ENCODE measurements around the gene DSCAML1. TPM values are rescaled to one million over a fixed set of nuclear protein-coding genes. Genes with fewer than 3 reads are reported as not detected.

The DSCAML1 gene
- total RNA-seq, 2 experiments from 2014 or later: not detected

- no peak for TF ChIP-seq CTCF (conservative IDR thresholded peaks at IDR 0.05; ENCODE audit: low read length)
- TF ChIP-seq EZH2phosphoT487 (IDR thresholded peaks at IDR 0.05; ENCODE audit: borderline replicate concordance, low read depth, low read length): no peak
- Histone ChIP-seq H3K4me3 (ENCODE audit: low read depth, low read length, poor library complexity, severe bottlenecking) (no peak overlapping the region), H3K36me3 (ENCODE audit: insufficient read depth, low read length) (no peaks in the 10 kb centered on the region), H4K20me1 (ENCODE audit: insufficient read depth, low read length) (no peaks in the 10 kb centered on the region), H3K4me2 (ENCODE audit: low read length) (no peak overlapping the region), H3K27ac (ENCODE audit: low read depth, low read length, poor library complexity, severe bottlenecking) (no peak overlapping the region), H3K9me2 (ENCODE audit: insufficient read depth, low read length) (no peaks in the 10 kb centered on the region), H3K9me3 (ENCODE audit: low read length) (0 out of 2 replicates have a peak, but pooled peaks cover 3% of the 10 kb centered on the region), H2AFZ (ENCODE audit: low read length) (no peak overlapping the region), H3K79me2 (ENCODE audit: insufficient read depth, low read depth, low read length) (no peaks in the 10 kb centered on the region), H3K4me1 (ENCODE audit: insufficient read depth, low read length, poor library complexity, severe bottlenecking) (no peaks in the 10 kb centered on the region)
- ChIA-PET CTCF (ENCODE audit: unreplicated experiment) (no interaction called here), POLR2A (no interaction called here)
- DNase-seq (ENCODE audit: low spot score): no peak
- intact Hi-C loops (cut with micrococcal nuclease; ENCODE audit: unreplicated experiment): no loop called here
- no TSS peak for BruUV-seq (replicated peaks)
Observed at GRCh38 chr11:117449111-117449693, 347.8 kb downstream of the DSCAML1 start.

GRCh38 chr11:117444711-117445658 is 352.0 kb downstream of the DSCAML1 start:
- Histone ChIP-seq H3K36me3 (ENCODE audit: insufficient read depth, low read length) (no peaks in the 10 kb centered on the region), H3K4me1 (ENCODE audit: insufficient read depth, low read length, poor library complexity, severe bottlenecking) (no peaks in the 10 kb centered on the region), H3K4me3 (ENCODE audit: low read depth, low read length, poor library complexity, severe bottlenecking) (no peak overlapping the region), H4K20me1 (ENCODE audit: insufficient read depth, low read length) (no peaks in the 10 kb centered on the region), H3K79me2 (ENCODE audit: insufficient read depth, low read depth, low read length) (no peaks in the 10 kb centered on the region), H2AFZ (ENCODE audit: low read length) (no peak overlapping the region), H3K27ac (ENCODE audit: low read depth, low read length, poor library complexity, severe bottlenecking) (no peak overlapping the region), H3K4me2 (ENCODE audit: low read length) (no peak overlapping the region), H3K9me2 (ENCODE audit: insufficient read depth, low read length) (no peaks in the 10 kb centered on the region), H3K9me3 (ENCODE audit: low read length) (no peaks in the 10 kb centered on the region)
- POLR2A ChIA-PET: interaction anchor here (0.7 kb wide), 1 partner anchor 634 kb away, joined by 3 read pairs; no protein-coding TSS in a partner anchor
- DNase-seq (ENCODE audit: low spot score): no peak
- intact Hi-C loops (cut with micrococcal nuclease; ENCODE audit: unreplicated experiment): no loop called here
- BruUV-seq (replicated peaks): no TSS peak
- TF ChIP-seq CTCF (conservative IDR thresholded peaks at IDR 0.05; ENCODE audit: low read length): no peak
- TF ChIP-seq EZH2phosphoT487 (IDR thresholded peaks at IDR 0.05; ENCODE audit: borderline replicate concordance, low read depth, low read length): no peak
- CTCF ChIA-PET (ENCODE audit: unreplicated experiment): no interaction called here

Data from OCI-LY7 (cell line).